Measurements from ENCODE around the gene B9D2.

Gene B9D2

DNA sequence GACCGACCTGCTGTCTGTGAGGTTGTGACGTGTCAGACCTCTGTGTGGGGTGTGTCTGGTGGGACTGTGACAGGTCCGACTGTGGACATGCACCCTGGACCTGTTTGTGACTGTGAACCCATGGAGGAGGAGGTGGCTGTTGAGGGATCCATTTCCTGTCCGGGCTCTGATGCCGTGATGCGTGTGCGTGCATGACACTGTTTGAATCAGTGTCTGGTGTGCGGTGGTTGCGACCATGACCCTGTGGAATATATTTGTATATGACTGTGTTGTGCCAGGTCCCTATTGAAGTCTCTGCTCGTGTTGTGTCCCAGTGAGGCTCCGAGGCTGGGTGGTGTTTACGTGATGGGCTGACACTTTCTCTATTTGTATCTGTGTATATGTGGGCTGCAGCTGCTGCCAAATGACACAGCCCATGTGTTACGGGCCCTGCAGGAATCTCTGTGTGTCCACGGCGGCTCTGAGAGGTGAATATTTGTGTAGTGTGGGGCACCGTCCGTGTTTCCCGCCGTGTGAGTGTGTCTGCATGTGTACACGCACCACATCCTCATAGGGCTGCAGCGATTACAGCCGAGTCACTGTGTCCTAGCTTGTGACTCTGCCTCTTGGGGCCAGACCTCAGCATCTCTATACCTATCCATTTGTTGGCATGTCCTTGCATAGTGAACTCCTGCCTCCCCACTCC is 35.6 kb downstream of the B9D2 start:
- no peak for DNase-seq

DNA sequence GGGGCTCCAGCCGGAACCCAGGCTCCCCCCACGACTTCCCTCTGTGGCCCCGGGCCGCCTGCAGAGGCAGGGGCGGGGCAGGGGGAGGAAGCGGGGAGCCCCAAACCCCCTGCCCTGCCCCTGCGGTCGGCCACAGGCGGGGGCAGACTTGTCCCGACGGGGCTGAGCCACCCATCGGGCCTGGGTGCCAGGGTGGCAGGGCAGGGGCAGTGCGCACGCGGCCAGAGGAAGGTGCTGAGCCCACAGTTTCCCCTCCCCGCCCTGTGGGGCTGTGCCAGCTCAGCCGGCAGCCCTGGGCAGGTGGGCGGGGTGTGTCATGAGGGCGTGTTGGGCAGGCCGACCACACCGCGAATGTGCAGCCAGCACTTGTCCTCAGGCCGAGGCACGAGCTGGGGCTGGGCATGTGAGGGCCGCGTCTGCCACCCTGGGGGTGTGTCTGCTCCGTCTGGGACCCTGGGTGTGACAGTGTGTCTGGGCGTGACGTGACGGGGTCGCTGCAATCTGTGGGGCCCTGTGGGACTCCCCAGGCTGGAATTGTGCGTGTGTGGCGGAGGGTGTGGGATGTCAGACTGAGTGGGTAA is 36.3 kb downstream of the B9D2 start:
- DNase-seq, result peak in 8 of 56 donors; percentile 10 to 57 (median 26)

DNA sequence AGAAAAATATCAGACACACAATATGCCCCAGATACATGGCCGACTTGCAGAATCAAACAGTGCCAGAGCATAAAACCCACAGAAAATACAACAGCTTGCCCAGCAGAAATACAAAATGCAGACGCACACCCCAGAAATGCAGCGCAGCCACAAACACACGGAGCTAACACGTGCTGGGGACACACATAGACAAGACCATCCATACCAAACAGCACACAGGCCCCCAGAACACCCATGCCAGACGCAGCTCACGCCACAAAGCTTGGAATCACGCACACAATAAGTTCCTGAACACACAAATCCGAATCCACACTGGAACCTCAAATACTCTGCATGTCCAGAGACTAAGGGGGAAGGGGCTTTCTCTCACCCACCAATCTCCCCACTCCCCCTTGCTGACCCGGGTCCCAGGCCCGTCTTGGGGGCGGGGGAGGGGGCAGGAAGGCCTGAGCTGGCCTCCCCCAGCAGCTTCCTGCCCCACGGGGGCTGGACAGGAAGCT is 36.8 kb downstream of the B9D2 start:
- peak in 1 of 56 donors; percentile 13 for DNase-seq

DNA sequence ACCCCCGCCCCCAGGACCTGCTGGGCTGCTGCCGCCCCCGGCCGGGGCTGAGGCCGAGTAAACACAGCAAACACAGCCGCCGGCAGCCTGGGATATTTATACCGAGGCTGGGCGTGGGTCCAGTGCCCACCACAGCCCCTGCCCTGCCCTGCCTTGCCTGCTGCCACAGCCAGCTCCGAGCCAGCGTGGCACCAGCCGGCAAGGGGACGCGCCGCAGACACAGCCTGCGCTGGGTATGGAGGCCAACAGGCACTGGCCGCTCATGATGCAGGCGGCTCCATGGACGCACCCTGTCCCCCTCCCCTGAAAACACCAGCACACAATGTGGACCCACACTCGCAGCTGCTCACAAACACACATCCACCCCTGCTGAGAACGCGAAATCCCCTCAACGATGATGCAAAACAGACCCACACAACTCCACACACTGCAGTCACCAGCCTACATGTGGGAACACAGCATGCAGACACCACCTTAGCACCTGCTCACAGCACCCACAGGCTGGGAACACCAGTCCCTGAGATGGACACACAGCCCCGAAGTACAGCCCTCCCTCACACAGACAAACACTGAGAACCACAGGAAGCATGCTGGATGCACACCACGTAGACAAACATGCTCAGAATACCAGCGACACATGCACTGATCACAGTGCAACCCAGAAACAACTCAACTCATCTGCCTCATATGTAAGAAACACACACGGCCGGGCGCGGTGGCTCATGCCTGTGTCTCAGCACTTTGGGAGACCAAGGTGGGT is 37.8 kb downstream of the B9D2 start:
- DNase-seq, result peak in 18 of 56 donors; percentile 13 to 60 (median 38)

DNA sequence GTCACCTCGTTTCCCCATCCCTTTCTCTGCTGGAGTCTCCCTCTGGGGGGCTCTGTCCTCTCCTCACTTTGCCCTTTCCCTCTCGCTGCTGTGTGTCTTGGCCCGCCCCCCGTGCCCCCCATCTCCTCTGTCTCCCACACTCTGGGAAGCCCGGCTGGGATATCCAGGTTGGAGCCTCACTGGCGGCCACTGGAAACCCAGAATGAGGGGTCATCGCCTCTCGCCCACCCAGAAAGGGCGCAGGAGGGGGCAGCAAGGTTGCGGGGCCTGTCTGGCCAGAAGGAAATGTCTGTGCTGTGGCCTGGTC is 38.4 kb downstream of the B9D2 start:
- peak in 5 of 56 donors; percentile 32 to 51 (median 47) for DNase-seq

DNA sequence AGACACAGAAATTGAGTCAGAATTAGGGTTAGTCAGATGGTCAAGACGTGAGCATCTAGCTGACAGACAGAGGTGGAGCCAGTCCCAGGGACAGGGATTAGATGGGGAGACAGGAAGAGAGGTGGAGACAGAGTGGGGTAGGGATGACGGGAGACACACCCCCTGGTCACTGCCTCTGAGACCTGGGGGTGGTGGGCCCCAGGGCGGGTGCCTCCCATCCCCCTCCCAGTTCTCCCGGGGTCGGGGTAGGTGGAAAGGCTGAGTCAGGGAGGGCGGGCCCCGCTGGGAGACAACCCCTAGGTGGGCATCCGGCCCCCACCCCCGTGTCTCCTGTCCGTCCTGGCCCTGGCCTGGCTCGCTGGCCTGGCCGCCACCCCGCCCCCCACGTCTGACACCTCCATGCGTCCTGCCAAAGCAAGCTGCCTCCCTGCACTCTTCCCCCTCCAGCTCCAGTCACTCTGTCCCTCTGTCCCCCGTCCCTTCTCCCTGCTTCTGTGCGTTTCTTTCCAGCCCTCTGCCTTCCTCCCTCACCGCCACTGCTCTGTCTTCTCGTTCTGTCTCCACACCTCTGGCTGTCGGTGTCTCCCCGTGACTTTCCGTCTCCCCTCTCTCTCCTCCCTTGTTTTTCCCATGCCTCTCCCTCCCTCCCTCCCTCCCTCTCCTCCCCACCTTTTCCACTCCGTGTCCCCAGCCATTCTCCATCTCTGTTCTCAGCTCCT is 38.9 kb downstream of the B9D2 start:
- DNase-seq, result peak in 24 of 56 donors; percentile 4 to 70 (median 40)

DNA sequence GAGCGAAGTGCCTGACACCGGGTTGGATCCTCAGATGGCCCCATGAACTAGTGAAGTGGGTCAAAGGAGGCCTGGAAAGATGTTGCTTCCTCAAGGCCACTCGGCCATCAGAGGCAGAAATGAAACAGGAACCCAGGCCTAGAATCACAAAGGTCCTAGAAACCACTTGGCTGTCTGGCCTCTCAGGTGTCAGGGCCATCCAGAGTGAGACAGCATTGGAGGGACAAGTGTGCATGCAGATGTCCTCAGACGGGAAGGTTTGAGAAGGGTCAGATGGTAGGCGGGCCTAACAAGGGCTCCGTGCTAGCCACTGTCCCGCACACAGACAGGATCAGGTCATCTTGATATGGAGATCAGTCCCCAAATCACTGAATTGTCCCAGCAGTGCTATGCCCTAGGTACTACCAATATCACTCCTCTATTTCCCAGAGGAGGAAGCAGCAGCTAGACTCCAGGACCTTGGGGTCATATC is 39.7 kb downstream of the B9D2 start:
- DNase-seq, result no peak

DNA sequence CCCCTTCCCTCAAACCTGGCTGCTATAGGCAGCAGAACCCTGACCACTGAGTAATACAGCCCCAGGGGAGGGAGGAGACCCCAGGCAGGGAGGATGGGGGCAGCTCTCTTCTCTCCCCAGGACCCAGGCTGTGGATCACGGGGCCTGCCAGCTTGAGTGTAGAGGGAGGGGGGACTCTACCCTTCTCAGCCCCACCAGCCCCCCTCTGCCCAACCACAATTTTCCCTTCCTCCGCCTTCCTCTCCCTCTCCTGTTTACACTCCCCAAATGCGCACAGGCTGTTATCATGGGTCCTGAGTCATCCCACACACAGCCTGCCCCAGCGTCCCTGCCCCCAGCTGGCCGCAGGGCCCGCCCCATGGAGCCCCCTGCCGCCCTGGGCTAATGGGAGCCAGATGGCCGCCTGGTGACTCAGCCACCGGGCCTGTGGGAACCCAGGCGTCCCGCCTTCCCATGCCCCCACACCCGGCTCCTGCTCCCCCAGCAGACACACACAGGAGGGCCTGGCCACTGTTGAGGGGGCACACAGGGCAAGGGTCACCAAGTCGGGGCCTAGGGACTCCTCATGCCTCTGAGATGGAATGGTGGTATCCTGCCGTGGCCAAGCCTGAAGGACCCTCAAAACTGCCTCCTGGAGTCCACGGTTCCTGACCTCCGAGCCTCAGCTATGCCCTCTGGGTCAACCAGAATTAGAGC is 40.4 kb downstream of the B9D2 start:
- peak in 2 of 56 donors; percentile 17 to 20 for DNase-seq

DNA sequence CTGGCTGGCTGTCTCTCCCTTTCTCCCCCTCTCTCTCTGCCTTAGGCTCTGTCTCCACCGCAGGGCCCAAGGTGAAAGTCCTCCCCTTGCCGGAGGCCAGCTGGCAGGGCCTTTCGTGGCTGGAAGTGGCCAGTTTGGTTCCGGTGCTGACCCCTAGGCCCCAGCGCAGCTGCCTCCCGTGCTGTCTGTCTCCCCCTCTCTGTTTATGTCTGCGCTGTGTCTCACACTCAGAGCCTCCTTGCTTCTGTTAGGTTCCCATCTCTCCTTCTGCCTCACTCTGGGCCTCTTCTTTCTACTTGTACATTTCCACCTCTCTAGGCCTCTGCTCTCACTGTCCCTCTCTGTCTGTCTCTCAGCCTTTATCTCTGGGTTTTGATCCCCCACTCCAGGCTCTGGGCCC is 40.9 kb downstream of the B9D2 start:
- no peak for DNase-seq

DNA sequence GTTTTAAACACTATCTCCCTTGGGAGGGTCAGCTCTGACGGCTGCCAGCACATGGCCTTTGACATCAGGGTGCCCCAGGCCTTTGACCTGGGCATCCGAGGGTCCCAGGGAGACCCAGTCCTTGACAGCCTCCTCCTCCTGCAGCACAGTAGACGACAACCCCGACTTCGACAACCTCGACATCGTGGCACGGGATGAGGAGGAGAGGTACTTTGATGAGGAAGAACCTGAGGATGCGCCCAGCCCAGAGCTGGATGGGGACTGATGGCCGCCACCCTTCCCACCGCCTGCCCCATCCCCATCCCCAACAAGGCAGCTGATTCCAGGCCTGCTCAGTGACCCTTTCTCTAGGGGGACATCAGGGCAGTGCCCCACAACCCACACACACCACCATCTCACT is 41.5 kb downstream of the B9D2 start:
- DNase-seq, result no peak

DNA sequence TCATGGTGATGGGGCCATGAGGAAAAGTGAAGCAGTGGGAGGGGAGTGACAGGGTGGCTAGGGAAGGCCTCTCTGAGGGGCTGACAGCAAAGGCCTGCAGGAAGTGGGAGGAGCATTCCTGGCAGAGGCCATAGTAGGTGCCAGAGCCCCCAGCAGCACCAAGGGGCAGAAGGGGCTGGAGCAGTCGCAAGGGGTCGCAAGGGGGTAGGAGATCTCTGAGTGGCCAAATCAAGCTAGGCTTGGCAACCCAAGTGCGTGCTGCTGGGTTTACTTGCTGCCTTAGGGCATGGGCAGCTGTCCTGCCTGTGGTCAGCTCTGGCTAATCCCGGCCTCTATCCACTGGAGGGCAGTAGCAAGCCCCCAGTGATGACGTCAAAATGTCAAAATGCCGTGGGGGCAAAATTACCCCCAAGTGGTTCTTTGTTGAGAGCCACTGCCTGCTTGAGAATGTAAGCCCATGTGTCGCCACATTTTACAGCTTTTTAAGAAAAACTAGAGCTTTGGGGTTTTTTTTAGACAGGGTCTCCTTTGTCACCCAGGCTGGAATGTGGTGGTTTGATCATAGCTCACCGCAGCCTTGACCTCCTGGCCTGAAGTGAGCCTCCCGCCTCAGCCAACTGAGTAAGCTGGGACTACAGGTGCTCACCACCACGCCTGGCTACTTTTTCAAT is 42.2 kb downstream of the B9D2 start:
- DNase-seq, result peak in 1 of 56 donors; percentile 16

DNA sequence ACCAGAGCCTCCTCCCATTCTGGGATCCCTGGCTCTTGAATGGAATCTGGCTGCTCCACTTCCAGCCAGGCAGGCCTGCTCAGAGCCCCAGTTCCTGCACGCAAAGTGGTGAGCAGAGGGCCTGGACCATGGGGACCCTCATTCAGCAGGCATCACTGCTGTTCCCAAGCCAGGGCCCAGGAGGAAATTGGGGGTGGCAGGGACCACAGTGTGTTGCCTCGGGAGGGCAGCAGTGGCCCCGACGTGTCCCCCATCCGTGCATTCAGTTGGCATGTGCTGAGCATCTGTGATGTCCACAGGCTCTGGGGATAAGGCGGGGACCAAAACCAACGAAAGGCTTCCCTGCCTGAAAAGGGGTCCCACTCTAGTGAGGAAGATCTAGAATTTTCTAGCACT is 42.7 kb downstream of the B9D2 start:
- no peak for DNase-seq

DNA sequence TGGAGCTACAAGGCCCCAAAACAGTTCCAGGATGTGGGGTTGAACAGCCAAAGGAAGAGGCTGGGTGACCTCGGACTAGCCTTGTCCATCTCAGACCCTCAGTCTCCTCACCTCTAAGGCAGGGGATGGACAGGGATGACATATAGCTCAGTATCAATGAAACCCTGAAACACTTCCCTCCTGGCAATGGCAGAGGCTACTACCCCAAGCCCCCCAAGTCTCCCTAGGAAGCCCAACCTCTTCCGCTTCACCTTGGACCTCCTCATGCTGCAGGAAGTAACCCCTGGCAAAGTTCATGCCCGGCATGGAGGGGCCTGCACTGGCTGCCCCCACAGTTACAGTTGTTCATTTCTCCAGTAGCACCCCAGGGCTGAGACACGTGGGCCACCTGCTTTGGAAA is 43.4 kb downstream of the B9D2 start:
- DNase-seq, result no peak

DNA sequence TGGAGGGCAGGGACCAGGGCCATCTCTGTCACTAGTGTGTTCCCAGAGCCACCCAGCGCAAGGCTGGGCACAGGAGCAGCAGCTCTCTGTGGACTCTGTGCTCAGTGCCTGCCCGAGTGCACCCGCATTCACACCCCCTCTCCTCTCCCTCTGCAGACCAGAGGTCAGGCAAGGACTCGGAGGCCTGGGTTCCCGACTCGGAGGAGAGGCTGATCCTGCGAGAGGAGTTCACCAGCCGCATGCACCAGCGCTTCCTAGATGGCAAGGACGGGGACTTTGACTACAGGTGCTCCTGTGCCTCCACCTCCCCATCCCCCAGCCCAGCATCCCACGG is 43.8 kb downstream of the B9D2 start:
- no peak for DNase-seq

DNA sequence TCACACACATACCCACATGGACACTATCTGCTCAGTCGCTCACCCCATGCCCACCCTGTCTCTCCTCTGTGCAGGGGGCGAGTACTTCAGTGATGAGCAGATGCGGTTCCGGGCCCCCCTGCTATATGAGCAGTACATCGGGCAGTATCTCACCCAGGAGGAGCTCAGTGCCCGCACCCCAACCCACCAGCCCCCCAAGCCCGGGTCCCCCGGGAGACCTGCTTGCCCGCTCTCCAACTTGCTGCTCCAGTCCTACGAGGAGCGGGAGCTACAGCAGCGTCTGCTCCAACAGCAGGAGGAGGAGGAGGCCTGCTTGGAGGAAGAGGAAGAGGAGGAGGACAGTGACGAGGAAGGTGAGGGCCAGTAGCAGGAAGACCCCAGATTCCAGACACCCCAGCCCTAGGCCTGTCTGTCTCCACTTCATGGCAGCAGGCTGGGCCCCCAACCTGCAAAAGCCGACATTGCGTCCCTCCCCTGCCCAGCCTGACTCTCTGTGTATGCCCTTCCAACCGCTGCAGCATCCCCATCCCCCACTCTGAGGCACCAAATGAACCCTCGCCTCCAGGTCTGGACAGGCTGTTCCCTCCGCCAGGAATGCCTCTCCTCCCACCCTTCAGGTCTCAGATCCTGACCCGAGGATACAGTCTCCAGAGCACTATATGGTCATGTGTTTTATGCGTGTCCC is 44.3 kb downstream of the B9D2 start:
- no peak for DNase-seq

DNA sequence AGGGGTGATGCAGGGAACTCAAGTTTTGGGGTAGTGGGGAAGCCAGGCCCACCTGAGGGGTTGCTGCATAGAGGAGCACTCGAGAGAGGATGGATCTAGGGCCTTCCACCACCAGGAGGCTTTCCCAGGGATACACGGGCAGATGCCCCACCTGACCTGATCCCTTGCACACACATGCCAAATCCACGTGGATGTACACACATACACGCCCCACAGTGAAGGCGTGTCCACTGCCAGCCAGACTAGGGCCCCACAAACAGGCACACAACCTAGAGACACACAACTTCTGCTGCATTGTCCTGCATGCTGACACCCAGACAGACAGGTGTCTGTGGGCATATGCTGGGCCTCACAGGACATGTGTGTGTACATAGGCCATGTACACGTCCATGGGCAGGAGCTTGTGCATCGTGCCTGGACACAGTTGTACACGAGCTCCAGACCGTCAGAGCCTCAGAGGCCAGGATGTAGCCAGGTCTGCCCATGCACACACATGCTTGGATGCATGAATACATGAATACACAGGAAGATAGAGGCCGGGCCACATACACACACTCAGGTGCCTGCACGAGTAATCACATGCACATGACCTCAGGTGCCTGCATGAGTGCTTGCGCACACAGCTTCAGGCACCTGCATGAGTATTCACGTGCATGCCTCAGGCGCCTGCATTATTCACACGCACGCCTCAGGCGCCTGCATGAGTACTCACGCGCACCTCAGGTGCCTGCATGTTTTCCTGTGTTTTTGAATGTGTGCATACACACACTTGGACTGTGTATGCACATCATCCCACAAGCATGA is 45.1 kb downstream of the B9D2 start:
- DNase-seq, result no peak

DNA sequence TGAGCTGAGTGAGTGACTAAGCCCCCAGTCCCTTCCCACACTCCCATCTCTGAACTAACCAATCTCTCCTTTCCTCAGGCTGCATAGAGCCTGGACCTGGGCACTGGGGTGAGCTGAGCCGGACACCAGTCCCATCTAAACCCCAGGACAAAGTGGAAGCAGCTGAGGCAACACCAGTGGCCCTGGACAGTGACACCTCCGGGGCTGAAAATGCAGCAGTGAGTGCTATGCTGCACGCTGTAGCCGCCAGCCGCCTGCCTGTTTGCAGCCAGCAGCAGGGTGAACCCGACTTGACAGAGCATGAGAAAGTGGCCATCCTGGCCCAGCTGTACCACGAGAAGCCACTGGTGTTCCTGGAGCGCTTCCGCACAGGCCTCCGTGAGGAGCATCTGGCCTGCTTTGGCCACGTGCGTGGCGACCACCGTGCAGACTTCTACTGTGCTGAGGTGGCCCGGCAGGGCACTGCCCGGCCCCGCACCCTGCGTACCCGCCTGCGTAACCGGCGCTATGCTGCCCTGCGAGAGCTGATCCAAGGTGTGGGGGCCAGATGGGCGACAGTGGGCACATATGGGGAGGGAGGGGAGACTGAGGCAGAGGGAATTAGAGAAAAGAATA is 47.5 kb downstream of the B9D2 start:
- no peak for DNase-seq

DNA sequence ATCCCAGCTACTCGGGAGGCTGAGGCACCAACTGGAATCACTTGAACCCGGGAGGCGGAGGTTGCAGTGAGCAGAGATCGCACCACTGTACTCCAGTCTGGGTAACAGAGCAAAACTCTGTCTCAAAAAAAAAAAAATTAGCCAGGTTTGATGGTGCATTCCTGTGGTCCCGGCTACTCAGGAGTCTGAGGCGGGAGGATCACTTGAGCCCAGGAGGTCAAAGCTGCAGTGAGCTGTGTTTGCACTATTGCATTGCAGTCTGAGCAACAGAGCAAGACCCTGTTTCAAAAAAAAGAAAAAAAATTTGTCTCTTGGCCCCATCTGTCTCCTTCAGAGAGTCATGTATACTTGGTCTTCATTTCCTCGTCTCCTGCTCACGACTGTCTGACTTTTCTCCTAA is 52.3 kb downstream of the B9D2 start:
- DNase-seq, result no peak

DNA sequence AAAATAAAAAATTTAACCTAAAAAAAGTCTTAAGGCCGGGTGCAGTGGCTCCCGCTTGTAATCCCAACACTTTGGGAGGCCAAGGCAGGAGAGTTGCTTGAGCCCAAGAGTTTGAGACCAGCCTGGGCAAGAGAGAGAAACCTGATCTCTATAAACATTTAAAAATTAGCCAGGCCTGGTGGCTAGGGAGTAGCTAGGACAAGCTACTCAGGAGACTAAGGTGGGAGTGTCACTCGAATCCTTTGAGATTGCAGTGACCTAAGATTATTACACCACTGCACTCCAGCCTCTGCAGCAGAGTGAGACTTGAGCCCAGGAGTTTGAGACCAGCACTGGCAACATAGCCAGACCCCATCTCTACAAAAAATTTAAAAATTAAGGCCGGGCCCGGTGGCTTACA is 52.9 kb downstream of the B9D2 start:
- no peak for DNase-seq

Measured in nucleus accumbens (tissue), 56 donors.